ENCODE results near the gene PALLD. TPM values are rescaled to one million over a fixed set of nuclear protein-coding genes. Genes with fewer than 3 reads are reported as not detected.

PALLD gene
- total RNA-seq, 1 experiment from 2014 or later, result 6.5 TPM

GRCh38 chr4:168573870-168574269, 77.0 kb downstream of the PALLD start:
- no peaks in the 10 kb centered on the region for H3K9me3 ChIP-seq (ENCODE audit: control insufficient read depth, insufficient read depth, low read depth, low read length)
- ChIA-PET POLR2A (no interaction called here), CTCF (no interaction called here)
- DNase-seq (ENCODE audit: low read depth, low spot score), result no peak
- no peaks in the 10 kb centered on the region for H3K4me1 ChIP-seq (ENCODE audit: control insufficient read depth, insufficient read depth, low read length)
- BruUV-seq (replicated peaks), result no TSS peak
- no peaks in the 10 kb centered on the region for H3K36me3 ChIP-seq (ENCODE audit: control insufficient read depth, insufficient read depth, low read length)
- no peak for ATAC-seq
- intact Hi-C loops (cut with micrococcal nuclease; ENCODE audit: unreplicated experiment), result no loop called here
- no peaks in the 10 kb centered on the region for H3K27me3 ChIP-seq (ENCODE audit: control insufficient read depth, insufficient read depth, low read length)
- TF ChIP-seq CTCF (IDR thresholded peaks at IDR 0.05) (no peak), POLR2AphosphoS5 (IDR thresholded peaks at IDR 0.05; ENCODE audit: low read depth, low read length) (no peak)
- in situ Hi-C loops (cut with HindIII; ENCODE audit: low pct_unique_long_range_greater_than_20kb, low sequenced_read_pairs), result no loop called here
- H3K27ac ChIP-seq (ENCODE audit: low read length), result no peak overlapping the region
- no peak overlapping the region for H3K4me3 ChIP-seq (ENCODE audit: low read depth in 2 of 2, low read length in 2 of 2)

- BruUV-seq (replicated peaks), result no TSS peak
- DNase-seq (ENCODE audit: low read depth, low spot score), result no peak
- no peak overlapping the region for H3K4me3 ChIP-seq (ENCODE audit: low read depth in 2 of 2, low read length in 2 of 2)
- H3K9me3 ChIP-seq (ENCODE audit: control insufficient read depth, insufficient read depth, low read depth, low read length), result no peaks in the 10 kb centered on the region
- ChIA-PET POLR2A (no interaction called here), CTCF (no interaction called here)
- no peaks in the 10 kb centered on the region for H3K4me1 ChIP-seq (ENCODE audit: control insufficient read depth, insufficient read depth, low read length)
- in situ Hi-C loops (cut with HindIII; ENCODE audit: low pct_unique_long_range_greater_than_20kb, low sequenced_read_pairs) (no loop called here), intact Hi-C loops (cut with micrococcal nuclease; ENCODE audit: unreplicated experiment) (no loop called here)
- H3K27me3 ChIP-seq (ENCODE audit: control insufficient read depth, insufficient read depth, low read length), result no peaks in the 10 kb centered on the region
- ATAC-seq, result no peak
- TF ChIP-seq REST (IDR thresholded peaks at IDR 0.05; ENCODE audit: insufficient read depth in 1 of 2, low read depth in 2 of 2, low read length in 1 of 2), result no peak
- no peak overlapping the region for H3K27ac ChIP-seq (ENCODE audit: low read length)
- no peaks in the 10 kb centered on the region for H3K36me3 ChIP-seq (ENCODE audit: control insufficient read depth, insufficient read depth, low read length)
Measured at GRCh38 chr4:168574581-168575295, 77.9 kb downstream of the PALLD start.

GRCh38 chr4:168575473-168575872, 78.6 kb downstream of the PALLD start:
- intact Hi-C loops (cut with micrococcal nuclease; ENCODE audit: unreplicated experiment) (no loop called here), in situ Hi-C loops (cut with HindIII; ENCODE audit: low pct_unique_long_range_greater_than_20kb, low sequenced_read_pairs) (no loop called here)
- ChIA-PET POLR2A (no interaction called here), CTCF (no interaction called here)
- DNase-seq (ENCODE audit: low read depth, low spot score), result no peak
- no peak for TF ChIP-seq REST (IDR thresholded peaks at IDR 0.05; ENCODE audit: insufficient read depth in 1 of 2, low read depth in 2 of 2, low read length in 1 of 2)
- TF ChIP-seq TCF7L2 (IDR thresholded peaks at IDR 0.05; ENCODE audit: low read depth, low read length), result no peak
- no peaks in the 10 kb centered on the region for H3K36me3 ChIP-seq (ENCODE audit: control insufficient read depth, insufficient read depth, low read length)
- no peak for ATAC-seq
- no peaks in the 10 kb centered on the region for H3K9me3 ChIP-seq (ENCODE audit: control insufficient read depth, insufficient read depth, low read depth, low read length)
- no peaks in the 10 kb centered on the region for H3K27me3 ChIP-seq (ENCODE audit: control insufficient read depth, insufficient read depth, low read length)
- H3K27ac ChIP-seq (ENCODE audit: low read length), result no peak overlapping the region
- no peak overlapping the region for H3K4me3 ChIP-seq (ENCODE audit: low read depth in 2 of 2, low read length in 2 of 2)
- no peaks in the 10 kb centered on the region for H3K4me1 ChIP-seq (ENCODE audit: control insufficient read depth, insufficient read depth, low read length)
- no TSS peak for BruUV-seq (replicated peaks)

All from Panc1 (cell line).